HEK293 (cell line): Measurements from ENCODE around the gene SRC.

Experiments
- CTCF ChIA-PET: fragments of 350-600 bp; formaldehyde crosslinking; extraction: SDS; loops from one replicate; lab custom pipeline; 2021; ENCODE audit warnings: antibody characterized with exemption; lab: Yijun Ruan, JAX
- POLR2A ChIA-PET: fragments of 300-600 bp; formaldehyde crosslinking; extraction: SDS; loops from one replicate; lab custom pipeline; 2020; ENCODE audit warnings: antibody characterized with exemption, inconsistent platforms; lab: Yijun Ruan, JAX
- H3K27ac ChIP-seq: fragments of 200-500 bp; sonication (Bioruptor generic); 2 replicates; pipeline ENCODE4 v1.5.1; 2014; ENCODE audit warnings: low read depth, low read length, control low read depth, inconsistent platforms; ENCODE audit errors: extremely low read depth
- H3K36me3 ChIP-seq, 2 experiments: fragments of 200-500 bp in 1 of 2; sonication (Bioruptor generic) in 1 of 2; 1 replicate in 1 of 2; 2 replicates in 1 of 2; pipeline ENCODE4 v1.5.1; 2014 to 2017; ENCODE audit warnings: inconsistent platforms in 2 of 2, low read length in 2 of 2; ENCODE audit not compliant: control insufficient read depth in 2 of 2, insufficient read depth in 1 of 2
- H3K4me1 ChIP-seq: fragments of 200-500 bp; sonication (Bioruptor generic); 2 replicates; pipeline ENCODE4 v1.5.1; 2014; ENCODE audit warnings: mild to moderate bottlenecking, low read length, inconsistent platforms; ENCODE audit not compliant: control insufficient read depth, insufficient read depth
- H3K4me3 ChIP-seq: 2 replicates; pipeline ENCODE4 v1.5.1; 2011; ENCODE audit warnings: low read depth, mild to moderate bottlenecking, control low read depth, low read length, moderate library complexity
- H3K9me3 ChIP-seq: fragments of 200-500 bp; sonication (Bioruptor generic); 2 replicates; pipeline ENCODE4 v1.5.1; 2014; ENCODE audit warnings: low read depth, low read length, inconsistent platforms; ENCODE audit not compliant: control insufficient read depth, insufficient read depth
- SCRT2 ChIP-seq: fragments of 450-650 bp; formaldehyde crosslinking; IDR thresholded peaks from 2 replicates; pipeline ENCODE4 v1.5.1; 2016; ENCODE audit warnings: missing biosample characterization, missing genetic modification characterization
- SETDB1 ChIP-seq: IDR thresholded peaks from one replicate; pipeline ENCODE4 v1.6.1; 2017; ENCODE audit warnings: mild to moderate bottlenecking, low read length, moderate library complexity, mixed read lengths; ENCODE audit not compliant: insufficient read length
- SP7 ChIP-seq: fragments of 450-650 bp; formaldehyde crosslinking; IDR thresholded peaks from 2 replicates; pipeline ENCODE4 v1.5.1; 2016; ENCODE audit warnings: missing biosample characterization, missing genetic modification characterization
- ZBTB48 ChIP-seq: fragments of 450-650 bp; formaldehyde crosslinking; IDR thresholded peaks from 2 replicates; pipeline ENCODE4 v1.5.1; 2016; ENCODE audit warnings: missing biosample characterization, missing genetic modification characterization
- ZFP3 ChIP-seq: fragments of 450-650 bp; formaldehyde crosslinking; IDR thresholded peaks from 2 replicates; pipeline ENCODE4 v1.5.1; 2016; ENCODE audit warnings: low read depth, missing biosample characterization, missing genetic modification characterization
- ZFP37 ChIP-seq: fragments of 450-650 bp; formaldehyde crosslinking; IDR thresholded peaks from 2 replicates; pipeline ENCODE4 v1.5.1; 2016; ENCODE audit warnings: missing biosample characterization, missing genetic modification characterization
- ZNF133 ChIP-seq: fragments of 450-650 bp; formaldehyde crosslinking; IDR thresholded peaks from 2 replicates; pipeline ENCODE4 v1.5.1; 2016; ENCODE audit warnings: missing biosample characterization, missing genetic modification characterization
- ZNF211 ChIP-seq: fragments of 450-650 bp; formaldehyde crosslinking; IDR thresholded peaks from 2 replicates; pipeline ENCODE4 v1.5.1; 2016; ENCODE audit warnings: low read depth, missing biosample characterization, missing genetic modification characterization
- ZNF473 ChIP-seq: fragments of 450-650 bp; formaldehyde crosslinking; IDR thresholded peaks from 2 replicates; pipeline ENCODE4 v1.5.1; 2017; ENCODE audit warnings: missing biosample characterization, missing genetic modification characterization
- ZNF558 ChIP-seq: fragments of 450-650 bp; formaldehyde crosslinking; IDR thresholded peaks from 2 replicates; pipeline ENCODE4 v1.5.1; 2016; ENCODE audit warnings: missing biosample characterization, missing genetic modification characterization
- ZNF571 ChIP-seq: fragments of 450-650 bp; formaldehyde crosslinking; IDR thresholded peaks from 2 replicates; pipeline ENCODE4 v1.5.0; 2017; ENCODE audit warnings: missing biosample characterization, missing genetic modification characterization
- ZNF600 ChIP-seq: fragments of 450-650 bp; formaldehyde crosslinking; IDR thresholded peaks from 2 replicates; pipeline ENCODE4 v1.5.1; 2016; ENCODE audit warnings: missing biosample characterization, missing genetic modification characterization
- ZNF610 ChIP-seq: fragments of 450-650 bp; formaldehyde crosslinking; IDR thresholded peaks from 2 replicates; pipeline ENCODE4 v1.5.1; 2016; ENCODE audit warnings: missing biosample characterization, missing genetic modification characterization, borderline replicate concordance
- ZNF654 ChIP-seq: fragments of 450-650 bp; formaldehyde crosslinking; IDR thresholded peaks from 2 replicates; pipeline ENCODE4 v1.5.1; 2016; ENCODE audit warnings: low read depth, missing biosample characterization, missing genetic modification characterization
- ZNF707 ChIP-seq: fragments of 450-650 bp; formaldehyde crosslinking; IDR thresholded peaks from 2 replicates; pipeline ENCODE4 v1.5.1; 2016; ENCODE audit warnings: missing biosample characterization, missing genetic modification characterization
- ZNF768 ChIP-seq: fragments of 450-650 bp; formaldehyde crosslinking; IDR thresholded peaks from 2 replicates; pipeline ENCODE4 v1.5.1; 2018; ENCODE audit warnings: missing biosample characterization, mild to moderate bottlenecking, missing genetic modification characterization
- ZXDB ChIP-seq: fragments of 450-650 bp; formaldehyde crosslinking; IDR thresholded peaks from 2 replicates; pipeline ENCODE4 v1.5.1; 2016; ENCODE audit warnings: missing biosample characterization, missing genetic modification characterization
- TF ChIP-seq, protein P1 (sequence below): fragments of 450-650 bp; formaldehyde crosslinking; IDR thresholded peaks from 2 replicates; pipeline ENCODE4 v1.5.1; 2016; ENCODE audit warnings: missing biosample characterization, missing genetic modification characterization
- TF ChIP-seq, protein P2 (sequence below): fragments of 450-650 bp; formaldehyde crosslinking; IDR thresholded peaks from 2 replicates; pipeline ENCODE4 v1.5.1; 2016; ENCODE audit warnings: missing biosample characterization, missing genetic modification characterization
- TF ChIP-seq, protein P3 (sequence below): fragments of 450-650 bp; formaldehyde crosslinking; IDR thresholded peaks from 2 replicates; pipeline ENCODE4 v1.5.1; 2017; ENCODE audit warnings: missing biosample characterization, missing genetic modification characterization

SRC gene

DNA sequence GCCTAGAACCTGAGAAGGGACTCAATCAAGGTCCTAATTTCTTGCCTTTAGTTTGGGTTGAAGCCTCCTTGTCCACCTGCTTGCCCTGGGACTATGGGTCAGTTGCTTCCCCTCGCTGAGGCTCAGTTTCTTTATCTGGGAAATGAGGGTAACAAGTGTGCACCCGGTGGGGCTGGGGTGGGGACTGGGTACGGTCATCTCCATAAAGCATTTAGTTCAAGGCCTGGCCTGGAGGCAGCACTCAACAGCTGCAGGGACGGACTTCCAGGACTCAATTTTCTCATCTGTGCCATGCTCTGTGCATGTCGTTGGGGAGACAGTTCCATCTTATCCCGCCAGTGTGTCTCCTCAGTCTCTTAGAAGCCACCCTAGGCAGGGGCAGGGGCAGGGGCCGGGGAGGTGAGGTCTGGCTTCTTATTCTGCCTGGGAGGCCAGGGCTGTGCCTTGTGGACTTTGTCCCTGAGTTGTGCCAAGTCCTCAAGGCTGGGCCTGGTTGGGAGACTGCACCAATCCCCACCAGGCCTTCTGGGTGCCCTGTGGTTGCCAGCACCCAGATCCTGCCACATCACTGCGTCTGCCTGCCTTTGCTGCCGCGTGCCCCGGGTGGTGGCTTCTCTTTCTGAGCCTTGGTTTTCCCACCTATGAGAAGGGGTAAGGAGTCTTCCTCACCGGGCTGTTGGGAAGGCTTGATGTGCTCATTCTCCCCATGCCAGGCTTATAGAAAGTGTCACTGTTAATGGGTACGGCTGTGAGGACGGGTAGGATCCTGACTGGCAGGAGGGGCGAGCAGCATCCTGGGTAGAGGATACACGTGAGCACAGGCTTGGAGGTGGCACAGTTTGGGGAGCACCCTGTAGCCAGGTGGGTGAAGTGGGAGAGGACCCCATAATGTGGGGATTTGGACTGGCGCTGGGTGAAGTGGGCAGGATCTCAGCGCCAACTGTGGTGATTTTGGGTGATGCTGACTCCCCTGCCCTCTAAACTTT, 8.6 kb downstream of the SRC start:
- Histone ChIP-seq H3K9me3 (no peaks in the 10 kb centered on the region), H3K4me3 (no peak overlapping the region), H3K36me3 (peaks cover 0 to 41% of the 10 kb centered on the region in 2 experiments; a peak in 1 of 3 replicates), H3K27ac (no peak overlapping the region), H3K4me1 (no peaks in the 10 kb centered on the region)
- TF ChIP-seq ZNF133 (tag by site-specific recombination) (no peak), ZNF707 (tag by site-specific recombination) (no peak), ZNF610 (tag by site-specific recombination) (no peak), ZNF571 (tag by site-specific recombination) (no peak), ZFP3 (tag by site-specific recombination) (no peak), ZNF558 (tag by site-specific recombination) (no peak), ZFP37 (no peak), ZBTB48 (no peak), ZNF654 (tag by site-specific recombination) (no peak), ZNF211 (no peak), SP7 (no peak), ZNF768 (tag by site-specific recombination) (no peak), ZNF473 (no peak), SETDB1 (no peak), SCRT2 (no peak), ZNF600 (tag by site-specific recombination) (no peak), ZXDB (no peak)
- TF ChIP-seq, protein P1, sequence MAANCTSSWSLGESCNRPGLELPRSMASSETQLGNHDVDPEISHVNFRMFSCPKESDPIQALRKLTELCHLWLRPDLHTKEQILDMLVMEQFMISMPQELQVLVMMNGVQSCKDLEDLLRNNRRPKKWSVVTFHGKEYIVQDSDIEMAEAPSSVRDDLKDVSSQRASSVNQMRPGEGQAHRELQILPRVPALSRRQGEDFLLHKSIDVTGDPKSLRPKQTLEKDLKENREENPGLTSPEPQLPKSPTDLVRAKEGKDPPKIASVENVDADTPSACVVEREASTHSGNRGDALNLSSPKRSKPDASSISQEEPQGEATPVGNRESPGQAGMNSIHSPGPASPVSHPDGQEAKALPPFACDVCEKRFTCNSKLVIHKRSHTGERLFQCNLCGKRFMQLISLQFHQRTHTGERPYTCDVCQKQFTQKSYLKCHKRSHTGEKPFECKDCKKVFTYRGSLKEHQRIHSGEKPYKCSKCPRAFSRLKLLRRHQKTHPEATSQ: no peak
- TF ChIP-seq, protein P2, sequence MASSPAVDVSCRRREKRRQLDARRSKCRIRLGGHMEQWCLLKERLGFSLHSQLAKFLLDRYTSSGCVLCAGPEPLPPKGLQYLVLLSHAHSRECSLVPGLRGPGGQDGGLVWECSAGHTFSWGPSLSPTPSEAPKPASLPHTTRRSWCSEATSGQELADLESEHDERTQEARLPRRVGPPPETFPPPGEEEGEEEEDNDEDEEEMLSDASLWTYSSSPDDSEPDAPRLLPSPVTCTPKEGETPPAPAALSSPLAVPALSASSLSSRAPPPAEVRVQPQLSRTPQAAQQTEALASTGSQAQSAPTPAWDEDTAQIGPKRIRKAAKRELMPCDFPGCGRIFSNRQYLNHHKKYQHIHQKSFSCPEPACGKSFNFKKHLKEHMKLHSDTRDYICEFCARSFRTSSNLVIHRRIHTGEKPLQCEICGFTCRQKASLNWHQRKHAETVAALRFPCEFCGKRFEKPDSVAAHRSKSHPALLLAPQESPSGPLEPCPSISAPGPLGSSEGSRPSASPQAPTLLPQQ (tag by site-specific recombination): no peak
- TF ChIP-seq, protein P3, sequence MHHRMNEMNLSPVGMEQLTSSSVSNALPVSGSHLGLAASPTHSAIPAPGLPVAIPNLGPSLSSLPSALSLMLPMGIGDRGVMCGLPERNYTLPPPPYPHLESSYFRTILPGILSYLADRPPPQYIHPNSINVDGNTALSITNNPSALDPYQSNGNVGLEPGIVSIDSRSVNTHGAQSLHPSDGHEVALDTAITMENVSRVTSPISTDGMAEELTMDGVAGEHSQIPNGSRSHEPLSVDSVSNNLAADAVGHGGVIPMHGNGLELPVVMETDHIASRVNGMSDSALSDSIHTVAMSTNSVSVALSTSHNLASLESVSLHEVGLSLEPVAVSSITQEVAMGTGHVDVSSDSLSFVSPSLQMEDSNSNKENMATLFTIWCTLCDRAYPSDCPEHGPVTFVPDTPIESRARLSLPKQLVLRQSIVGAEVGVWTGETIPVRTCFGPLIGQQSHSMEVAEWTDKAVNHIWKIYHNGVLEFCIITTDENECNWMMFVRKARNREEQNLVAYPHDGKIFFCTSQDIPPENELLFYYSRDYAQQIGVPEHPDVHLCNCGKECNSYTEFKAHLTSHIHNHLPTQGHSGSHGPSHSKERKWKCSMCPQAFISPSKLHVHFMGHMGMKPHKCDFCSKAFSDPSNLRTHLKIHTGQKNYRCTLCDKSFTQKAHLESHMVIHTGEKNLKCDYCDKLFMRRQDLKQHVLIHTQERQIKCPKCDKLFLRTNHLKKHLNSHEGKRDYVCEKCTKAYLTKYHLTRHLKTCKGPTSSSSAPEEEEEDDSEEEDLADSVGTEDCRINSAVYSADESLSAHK (tag by site-specific recombination): no peak
- ChIA-PET CTCF (no interaction called here), POLR2A (no interaction called here)
